NT2/D1 (cell line): ENCODE results near the gene BCOR.

Source experiments
- DNase-seq: peaks from one replicate; pipeline ENCODE4 v3.0.0-alpha.2; 2011; ENCODE audit warnings: low read depth, low spot score
- H3K27me3 ChIP-seq: 2 replicates; pipeline ENCODE4 v1.6.0; 2011; ENCODE audit warnings: mild to moderate bottlenecking; ENCODE audit not compliant: insufficient read length, insufficient read depth
- H3K36me3 ChIP-seq: 2 replicates; pipeline ENCODE4 v1.6.1; 2011; ENCODE audit warnings: mild to moderate bottlenecking, low read length, mixed read lengths; ENCODE audit not compliant: insufficient read depth, insufficient read length
- H3K4me1 ChIP-seq: 2 replicates; pipeline ENCODE4 v1.5.1; 2011; ENCODE audit not compliant: insufficient read depth, insufficient read length
- H3K4me3 ChIP-seq: 2 replicates; pipeline ENCODE4 v1.5.1; 2011; ENCODE audit warnings: low read depth; ENCODE audit not compliant: insufficient read length
- H3K9ac ChIP-seq: 2 replicates; pipeline ENCODE4 v1.6.0; 2011; ENCODE audit warnings: low read depth; ENCODE audit not compliant: insufficient read length
- H3K9me3 ChIP-seq: 2 replicates; pipeline ENCODE4 v1.5.1; 2011; ENCODE audit warnings: mild to moderate bottlenecking, low read length; ENCODE audit not compliant: insufficient read depth
- SUZ12 ChIP-seq: IDR thresholded peaks from 2 replicates; pipeline ENCODE4 v1.6.1; 2011; ENCODE audit not compliant: insufficient read length, insufficient read depth; ENCODE audit errors: extremely low read depth
- YY1 ChIP-seq: IDR thresholded peaks from 2 replicates; pipeline ENCODE4 v1.6.1; 2011; ENCODE audit not compliant: insufficient read length, insufficient read depth
- ZNF274 ChIP-seq: IDR thresholded peaks from 2 replicates; pipeline ENCODE4 v1.6.1; 2011; ENCODE audit warnings: mild to moderate bottlenecking, low read depth, low read length

The BCOR gene

DNA sequence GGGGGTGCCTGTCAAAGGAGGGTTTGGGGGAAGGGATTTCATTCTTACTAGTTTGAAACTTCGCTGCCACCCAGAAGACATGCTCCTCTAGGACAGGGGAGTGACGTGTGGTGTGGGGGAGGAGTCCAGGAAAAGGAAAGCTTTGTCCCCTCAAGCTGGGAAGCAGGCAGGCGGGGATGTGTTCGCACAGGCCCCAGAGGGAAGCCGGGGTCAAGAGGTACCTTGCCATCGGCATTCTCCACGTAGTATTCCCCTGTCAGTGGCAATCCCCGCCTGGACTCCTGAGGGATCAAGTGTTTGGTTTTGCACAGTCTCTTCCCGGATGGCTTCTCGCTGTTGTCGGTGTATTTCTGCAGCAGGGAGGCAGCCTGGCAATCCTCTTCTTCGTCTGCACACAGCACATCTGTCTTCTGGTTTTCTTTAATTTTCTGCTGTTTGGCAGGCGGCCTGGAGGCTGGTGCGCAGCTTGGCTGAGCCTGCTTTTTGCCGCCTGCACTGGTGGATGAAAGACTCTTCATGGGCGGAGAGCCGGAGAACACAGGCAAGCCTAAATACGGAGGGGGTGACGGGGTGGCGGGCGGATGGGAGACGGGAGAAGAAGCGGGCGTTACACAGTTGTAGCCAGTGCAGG, 35.1 kb downstream of the BCOR start:
- TF ChIP-seq YY1 (no peak), SUZ12 (no peak), ZNF274 (no peak)
- peaks cover 94% of the 10 kb centered on the region for H3K36me3 ChIP-seq
- H3K4me1 ChIP-seq = peaks cover 6% of the 10 kb centered on the region
- H3K27me3 ChIP-seq = no peaks in the 10 kb centered on the region
- H3K9ac ChIP-seq = no peak overlapping the region
- no peak overlapping the region for H3K4me3 ChIP-seq
- no peaks in the 10 kb centered on the region for H3K9me3 ChIP-seq
- DNase-seq = no peak

DNA sequence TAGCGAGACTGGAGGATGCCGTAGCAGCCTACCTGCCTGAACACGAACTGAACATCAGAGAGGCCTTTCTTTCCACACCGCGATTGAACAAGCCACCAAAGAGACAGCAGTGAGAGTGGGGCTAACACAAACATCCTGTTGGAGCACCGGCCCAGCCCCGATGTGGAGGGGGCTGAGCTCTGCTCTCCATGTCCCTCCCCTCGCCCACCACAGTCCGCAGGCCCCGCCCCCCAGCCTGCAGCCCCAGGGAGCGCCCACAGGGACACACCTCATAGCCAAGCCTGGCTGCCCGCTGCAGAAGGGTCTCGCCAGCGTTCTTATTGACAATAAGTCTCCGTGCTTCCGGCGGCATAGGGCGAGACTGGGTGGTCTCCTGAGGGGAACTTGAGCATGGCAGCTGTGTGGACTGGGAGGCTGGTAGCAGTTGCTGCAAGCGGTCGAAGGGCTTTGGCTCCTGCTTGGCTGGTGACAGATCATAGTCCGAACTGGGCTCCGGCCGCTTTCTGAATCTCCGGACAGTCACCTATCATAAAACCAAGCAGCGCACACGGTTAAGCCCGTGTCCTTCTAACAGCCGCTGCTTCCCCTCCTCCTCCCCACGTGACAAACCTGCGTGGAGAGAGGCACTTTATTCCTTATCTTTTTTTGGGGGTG, 35.8 kb downstream of the BCOR start:
- peaks cover 6% of the 10 kb centered on the region for H3K4me1 ChIP-seq
- no peaks in the 10 kb centered on the region for H3K27me3 ChIP-seq
- no peak overlapping the region for H3K4me3 ChIP-seq
- no peak overlapping the region for H3K9ac ChIP-seq
- H3K36me3 ChIP-seq = peaks cover 94% of the 10 kb centered on the region
- H3K9me3 ChIP-seq = no peaks in the 10 kb centered on the region
- DNase-seq = no peak
- TF ChIP-seq SUZ12 (no peak), ZNF274 (no peak), YY1 (no peak)

DNA sequence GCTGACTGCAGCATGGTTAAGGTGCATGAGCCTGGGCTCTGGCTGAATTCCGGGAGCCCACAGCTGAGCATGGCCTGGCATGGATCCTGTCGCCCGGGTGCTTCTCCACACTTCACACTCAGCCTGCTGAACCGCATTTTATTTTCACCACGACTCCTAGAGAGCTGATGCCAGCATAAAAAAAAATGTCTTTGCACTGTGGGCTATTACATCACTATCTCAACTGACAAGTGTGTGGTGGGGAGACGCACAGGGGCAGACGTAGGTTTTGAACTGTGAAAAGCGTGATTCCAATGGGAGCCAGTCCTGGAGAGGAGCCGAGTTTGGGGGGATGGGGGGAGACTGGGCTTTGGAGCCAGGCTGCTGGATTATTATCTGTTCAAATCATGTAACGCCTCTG, 36.8 kb downstream of the BCOR start:
- H3K4me3 ChIP-seq = no peak overlapping the region

DNA sequence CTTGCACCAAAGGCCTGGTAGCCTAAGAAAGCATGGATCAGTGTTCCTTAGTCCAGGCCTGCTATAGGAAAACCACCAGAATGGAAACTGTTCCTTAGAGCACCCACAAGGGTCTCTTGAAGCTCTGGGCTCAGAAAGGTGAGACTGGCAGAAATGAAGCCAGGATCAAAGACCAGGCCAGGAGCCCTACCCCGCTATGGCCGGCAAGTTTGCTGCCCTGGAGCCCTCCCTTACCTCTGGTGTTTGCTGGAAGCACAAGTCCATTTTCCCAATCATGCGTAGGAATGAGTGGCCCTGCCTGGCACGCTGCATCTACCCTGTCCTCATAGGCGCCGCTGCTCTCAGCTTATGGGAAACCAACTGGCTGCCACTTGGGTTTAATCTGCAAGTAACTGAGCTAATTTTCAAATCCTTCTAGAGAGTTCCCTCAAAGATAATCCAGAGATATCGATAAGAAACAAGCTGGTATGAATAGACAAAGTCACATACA, 37.4 kb downstream of the BCOR start:
- peaks cover 94% of the 10 kb centered on the region for H3K36me3 ChIP-seq
- H3K4me3 ChIP-seq = no peak overlapping the region
- H3K27me3 ChIP-seq = no peaks in the 10 kb centered on the region
- no peak overlapping the region for H3K9ac ChIP-seq
- H3K9me3 ChIP-seq = no peaks in the 10 kb centered on the region; the same call in 1 of the 2 replicates
- TF ChIP-seq SUZ12 (no peak), ZNF274 (no peak), YY1 (no peak)
- peaks cover 6% of the 10 kb centered on the region for H3K4me1 ChIP-seq
- DNase-seq = no peak

More for the DNA sequence above, 36.8 kb downstream of the BCOR start:
- no peaks in the 10 kb centered on the region for H3K27me3 ChIP-seq
- H3K4me1 ChIP-seq = peaks cover 6% of the 10 kb centered on the region
- H3K36me3 ChIP-seq = peaks cover 94% of the 10 kb centered on the region
- no peak overlapping the region for H3K9ac ChIP-seq
- H3K9me3 ChIP-seq = no peaks in the 10 kb centered on the region
- no peak for TF ChIP-seq ZNF274
- no peak for TF ChIP-seq SUZ12
- TF ChIP-seq YY1 = no peak
- no peak for DNase-seq

DNA sequence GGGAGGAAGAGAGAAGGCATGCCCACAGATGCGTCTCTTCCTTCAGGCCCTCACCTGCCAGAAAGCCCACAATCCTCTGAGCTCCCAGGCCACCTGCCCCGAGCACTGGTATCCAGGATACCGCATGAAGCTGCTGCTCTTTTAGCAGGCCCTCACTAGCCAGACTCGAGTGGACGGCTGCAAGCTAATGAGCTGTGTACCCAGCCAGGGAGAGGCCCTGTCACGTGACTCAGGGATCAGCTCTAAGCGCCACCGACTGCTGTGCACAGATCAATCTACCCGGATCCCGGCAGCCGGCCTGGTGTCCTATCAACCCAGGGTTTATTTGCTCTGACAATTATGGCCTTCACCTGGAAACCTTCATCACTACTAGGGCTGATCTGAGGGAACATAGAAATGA, 39.0 kb downstream of the BCOR start:
- no peak for TF ChIP-seq YY1
- TF ChIP-seq ZNF274 = no peak
- TF ChIP-seq SUZ12 = no peak
- Histone ChIP-seq H3K9me3 (peaks cover 8% of the 10 kb centered on the region), H3K36me3 (peaks cover 95% of the 10 kb centered on the region), H3K27me3 (no peaks in the 10 kb centered on the region), H3K4me3 (no peak overlapping the region), H3K4me1 (peaks cover 3% of the 10 kb centered on the region), H3K9ac (no peak overlapping the region)
- DNase-seq = no peak

DNA sequence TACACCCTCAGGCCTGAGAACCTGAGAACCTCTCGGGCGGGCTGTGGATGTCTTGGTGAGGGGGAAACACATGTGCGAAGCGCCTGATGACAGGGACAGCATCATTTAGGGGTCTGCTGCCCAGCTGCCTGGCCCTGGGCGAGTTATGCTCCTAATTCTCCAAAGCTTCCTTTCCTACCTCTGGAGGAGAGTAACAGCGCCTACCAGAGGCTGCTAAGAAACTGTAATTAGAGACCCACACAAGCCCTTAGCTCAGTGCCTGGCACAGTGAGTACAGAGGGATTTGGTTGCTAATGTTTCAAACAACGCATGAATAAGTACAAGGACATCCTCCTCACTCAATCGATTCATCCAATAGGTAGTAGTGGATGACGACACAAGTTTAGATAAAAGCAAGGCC, 40.4 kb downstream of the BCOR start:
- no peak for TF ChIP-seq YY1
- TF ChIP-seq SUZ12 = no peak
- TF ChIP-seq ZNF274 = no peak
- H3K9me3 ChIP-seq = peaks cover 20% of the 10 kb centered on the region
- H3K4me1 ChIP-seq = peaks cover 3% of the 10 kb centered on the region
- no peak overlapping the region for H3K9ac ChIP-seq
- H3K36me3 ChIP-seq = peaks cover 93% of the 10 kb centered on the region
- no peak for DNase-seq
- H3K4me3 ChIP-seq = no peak overlapping the region
- no peaks in the 10 kb centered on the region for H3K27me3 ChIP-seq

DNA sequence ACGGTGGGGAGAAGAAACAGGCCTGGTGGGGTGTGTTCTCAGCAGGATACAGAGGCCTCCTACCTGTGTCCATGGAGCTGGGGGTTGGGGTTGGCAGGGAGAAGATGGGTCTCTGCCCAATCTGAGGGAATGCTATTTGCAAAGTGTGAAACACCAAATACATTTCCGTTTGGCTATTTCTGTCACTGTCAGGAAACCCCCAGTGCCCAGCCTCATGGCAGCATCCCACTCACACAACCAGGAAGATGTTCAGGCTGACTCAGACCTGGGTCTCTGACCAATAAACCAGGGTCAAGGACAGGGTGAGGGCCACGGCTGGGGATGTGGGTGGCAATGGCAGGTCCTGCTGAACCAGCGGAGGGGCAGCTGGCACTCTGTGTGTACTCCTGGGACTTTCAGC, 41.3 kb downstream of the BCOR start:
- Histone ChIP-seq H3K9me3 (peaks cover 29% of the 10 kb centered on the region), H3K36me3 (peaks cover 93% of the 10 kb centered on the region), H3K4me3 (no peak overlapping the region), H3K9ac (no peak overlapping the region), H3K27me3 (no peaks in the 10 kb centered on the region), H3K4me1 (no peaks in the 10 kb centered on the region)
- no peak for DNase-seq
- no peak for TF ChIP-seq ZNF274
- no peak for TF ChIP-seq SUZ12
- TF ChIP-seq YY1 = no peak
